HEK293 (cell line): ENCODE results near the gene MAML3.

Source experiments
- YY1 ChIP-seq: fragments of 450-650 bp; formaldehyde crosslinking; IDR thresholded peaks from 2 replicates; pipeline ENCODE4 v1.5.1; 2018; ENCODE audit warnings: missing biosample characterization, missing genetic modification characterization
- ZBTB7A ChIP-seq: fragments of 450-650 bp; formaldehyde crosslinking; IDR thresholded peaks from 2 replicates; pipeline ENCODE4 v1.5.1; 2016; ENCODE audit warnings: low read depth, missing biosample characterization, missing genetic modification characterization
- ZFP41 ChIP-seq: fragments of 450-650 bp; formaldehyde crosslinking; IDR thresholded peaks from 2 replicates; pipeline ENCODE4 v1.5.1; 2016; ENCODE audit warnings: missing biosample characterization, missing genetic modification characterization, borderline replicate concordance
- ZNF274 ChIP-seq, 2 experiments: fragments of 200-500 bp in 1 of 2; fragments of 450-650 bp in 1 of 2; sonication (Bioruptor generic) in 1 of 2; formaldehyde crosslinking in 1 of 2; IDR thresholded peaks; 2 replicates each; pipeline versions ENCODE4 v1.5.1 to v1.6.1; 2014 to 2016; ENCODE audit warnings: borderline replicate concordance in 1 of 2, inconsistent platforms in 1 of 2, low read length in 1 of 2, missing biosample characterization in 1 of 2, missing genetic modification characterization in 1 of 2
- ZNF473 ChIP-seq: fragments of 450-650 bp; formaldehyde crosslinking; IDR thresholded peaks from 2 replicates; pipeline ENCODE4 v1.5.1; 2017; ENCODE audit warnings: missing biosample characterization, missing genetic modification characterization
- ZNF48 ChIP-seq: fragments of 450-650 bp; formaldehyde crosslinking; IDR thresholded peaks from 2 replicates; pipeline ENCODE4 v1.5.1; 2016; ENCODE audit warnings: missing biosample characterization, missing genetic modification characterization
- ZNF621 ChIP-seq: fragments of 450-650 bp; formaldehyde crosslinking; IDR thresholded peaks from 2 replicates; pipeline ENCODE4 v1.5.1; 2017; ENCODE audit warnings: missing biosample characterization, missing genetic modification characterization
- ZNF776 ChIP-seq: fragments of 450-650 bp; formaldehyde crosslinking; IDR thresholded peaks from 2 replicates; pipeline ENCODE4 v1.5.0; 2017; ENCODE audit warnings: missing biosample characterization, missing genetic modification characterization, borderline replicate concordance
- ZSCAN30 ChIP-seq: fragments of 450-650 bp; IDR thresholded peaks from 2 replicates; pipeline ENCODE4 v1.5.1; 2018; ENCODE audit warnings: missing biosample characterization, mild to moderate bottlenecking, missing genetic modification characterization, moderate library complexity
- TF ChIP-seq, protein P1 (sequence below): fragments of 450-650 bp; formaldehyde crosslinking; IDR thresholded peaks from 2 replicates; pipeline ENCODE4 v1.5.1; 2016; ENCODE audit warnings: missing biosample characterization, missing genetic modification characterization
- TF ChIP-seq, protein P2 (sequence below): fragments of 450-650 bp; IDR thresholded peaks from 2 replicates; pipeline ENCODE4 v1.5.1; 2018; ENCODE audit warnings: missing biosample characterization, mild to moderate bottlenecking, missing genetic modification characterization

DNA sequence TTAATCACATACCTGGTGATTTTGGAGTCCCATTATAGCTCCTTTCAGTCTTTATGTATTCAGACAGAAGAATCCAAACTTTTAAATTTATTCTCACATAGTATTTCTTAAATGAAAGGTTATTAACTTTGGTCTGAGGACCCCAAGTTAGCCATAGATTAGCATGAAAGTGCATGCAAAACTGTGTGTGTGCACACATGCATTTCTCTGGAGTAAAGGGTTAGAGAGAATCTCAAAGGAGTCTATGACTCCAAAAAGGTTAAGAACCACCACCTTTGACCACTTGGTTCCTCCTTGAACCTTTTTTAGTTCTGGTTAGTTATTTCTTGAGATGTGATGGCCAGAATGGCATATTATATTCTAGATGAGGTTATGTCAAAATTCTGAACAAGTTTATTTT lies 386.4 kb downstream of the MAML3 start:
- TF ChIP-seq ZNF274 (IDR thresholded peaks at IDR 0.05; ENCODE audit: low read length): no peak
- TF ChIP-seq ZNF274 (tag by site-specific recombination; IDR thresholded peaks at IDR 0.05; ENCODE audit: borderline replicate concordance): no peak
- TF ChIP-seq, protein P1, sequence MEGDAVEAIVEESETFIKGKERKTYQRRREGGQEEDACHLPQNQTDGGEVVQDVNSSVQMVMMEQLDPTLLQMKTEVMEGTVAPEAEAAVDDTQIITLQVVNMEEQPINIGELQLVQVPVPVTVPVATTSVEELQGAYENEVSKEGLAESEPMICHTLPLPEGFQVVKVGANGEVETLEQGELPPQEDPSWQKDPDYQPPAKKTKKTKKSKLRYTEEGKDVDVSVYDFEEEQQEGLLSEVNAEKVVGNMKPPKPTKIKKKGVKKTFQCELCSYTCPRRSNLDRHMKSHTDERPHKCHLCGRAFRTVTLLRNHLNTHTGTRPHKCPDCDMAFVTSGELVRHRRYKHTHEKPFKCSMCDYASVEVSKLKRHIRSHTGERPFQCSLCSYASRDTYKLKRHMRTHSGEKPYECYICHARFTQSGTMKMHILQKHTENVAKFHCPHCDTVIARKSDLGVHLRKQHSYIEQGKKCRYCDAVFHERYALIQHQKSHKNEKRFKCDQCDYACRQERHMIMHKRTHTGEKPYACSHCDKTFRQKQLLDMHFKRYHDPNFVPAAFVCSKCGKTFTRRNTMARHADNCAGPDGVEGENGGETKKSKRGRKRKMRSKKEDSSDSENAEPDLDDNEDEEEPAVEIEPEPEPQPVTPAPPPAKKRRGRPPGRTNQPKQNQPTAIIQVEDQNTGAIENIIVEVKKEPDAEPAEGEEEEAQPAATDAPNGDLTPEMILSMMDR: no peak
- TF ChIP-seq ZNF621 (tag by site-specific recombination): no peak
- TF ChIP-seq, protein P2, sequence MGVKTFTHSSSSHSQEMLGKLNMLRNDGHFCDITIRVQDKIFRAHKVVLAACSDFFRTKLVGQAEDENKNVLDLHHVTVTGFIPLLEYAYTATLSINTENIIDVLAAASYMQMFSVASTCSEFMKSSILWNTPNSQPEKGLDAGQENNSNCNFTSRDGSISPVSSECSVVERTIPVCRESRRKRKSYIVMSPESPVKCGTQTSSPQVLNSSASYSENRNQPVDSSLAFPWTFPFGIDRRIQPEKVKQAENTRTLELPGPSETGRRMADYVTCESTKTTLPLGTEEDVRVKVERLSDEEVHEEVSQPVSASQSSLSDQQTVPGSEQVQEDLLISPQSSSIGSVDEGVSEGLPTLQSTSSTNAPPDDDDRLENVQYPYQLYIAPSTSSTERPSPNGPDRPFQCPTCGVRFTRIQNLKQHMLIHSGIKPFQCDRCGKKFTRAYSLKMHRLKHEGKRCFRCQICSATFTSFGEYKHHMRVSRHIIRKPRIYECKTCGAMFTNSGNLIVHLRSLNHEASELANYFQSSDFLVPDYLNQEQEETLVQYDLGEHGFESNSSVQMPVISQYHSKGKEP: no peak
- TF ChIP-seq ZFP41: no peak
- TF ChIP-seq YY1: no peak
- no peak for TF ChIP-seq ZBTB7A
- no peak for TF ChIP-seq ZNF776 (tag by site-specific recombination)
- no peak for TF ChIP-seq ZNF473 (tag by site-specific recombination)
- no peak for TF ChIP-seq ZSCAN30
- no peak for TF ChIP-seq ZNF48 (tag by site-specific recombination)
